ENCODE data around the gene TREML1. TPM values are rescaled to one million over a fixed set of nuclear protein-coding genes. Genes with fewer than 3 reads are reported as not detected.

Gene TREML1
- total RNA-seq, 1 donor from 2014 or later = not detected

DNA sequence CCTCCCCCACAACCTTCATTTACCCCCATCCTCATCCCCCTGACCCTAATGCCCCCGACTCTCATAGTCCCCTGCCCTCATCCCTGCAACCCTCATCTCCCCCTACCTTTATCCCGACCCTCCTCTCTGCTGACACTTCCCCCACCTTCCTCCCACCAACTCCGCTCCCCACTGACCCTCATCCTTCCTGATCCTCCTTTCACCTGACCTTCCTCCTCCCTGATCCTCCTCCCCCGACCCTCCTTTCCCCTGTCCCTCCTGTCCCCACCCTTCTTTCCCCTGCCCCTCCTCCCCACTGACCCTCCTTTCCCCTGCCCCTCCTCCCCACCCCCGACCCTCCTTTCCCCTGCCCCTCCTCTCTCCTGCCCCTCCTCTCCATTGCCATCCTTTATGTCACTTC is 39.7 kb upstream of the TREML1 start:
- H3K9ac ChIP-seq = no peak overlapping the region
- no peak overlapping the region for H3K4me2 ChIP-seq
- no peak overlapping the region for H3K27ac Mint-ChIP-seq
- no peaks in the 10 kb centered on the region for H3F3A ChIP-seq (ENCODE audit: low read depth)
- H3K4me1 Mint-ChIP-seq = peaks cover 7% of the 10 kb centered on the region
- H3K36me3 Mint-ChIP-seq = no peaks in the 10 kb centered on the region
- no peaks in the 10 kb centered on the region for H4K20me1 ChIP-seq (ENCODE audit: low read depth)
- no peak overlapping the region for H3K4me3 Mint-ChIP-seq
- TF ChIP-seq, protein P1, sequence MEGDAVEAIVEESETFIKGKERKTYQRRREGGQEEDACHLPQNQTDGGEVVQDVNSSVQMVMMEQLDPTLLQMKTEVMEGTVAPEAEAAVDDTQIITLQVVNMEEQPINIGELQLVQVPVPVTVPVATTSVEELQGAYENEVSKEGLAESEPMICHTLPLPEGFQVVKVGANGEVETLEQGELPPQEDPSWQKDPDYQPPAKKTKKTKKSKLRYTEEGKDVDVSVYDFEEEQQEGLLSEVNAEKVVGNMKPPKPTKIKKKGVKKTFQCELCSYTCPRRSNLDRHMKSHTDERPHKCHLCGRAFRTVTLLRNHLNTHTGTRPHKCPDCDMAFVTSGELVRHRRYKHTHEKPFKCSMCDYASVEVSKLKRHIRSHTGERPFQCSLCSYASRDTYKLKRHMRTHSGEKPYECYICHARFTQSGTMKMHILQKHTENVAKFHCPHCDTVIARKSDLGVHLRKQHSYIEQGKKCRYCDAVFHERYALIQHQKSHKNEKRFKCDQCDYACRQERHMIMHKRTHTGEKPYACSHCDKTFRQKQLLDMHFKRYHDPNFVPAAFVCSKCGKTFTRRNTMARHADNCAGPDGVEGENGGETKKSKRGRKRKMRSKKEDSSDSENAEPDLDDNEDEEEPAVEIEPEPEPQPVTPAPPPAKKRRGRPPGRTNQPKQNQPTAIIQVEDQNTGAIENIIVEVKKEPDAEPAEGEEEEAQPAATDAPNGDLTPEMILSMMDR (IDR thresholded peaks at IDR 0.05) = no peak
- no peak for TF ChIP-seq EZH2phosphoT487 (IDR thresholded peaks at IDR 0.05)
- no peak for TF ChIP-seq EZH2 (IDR thresholded peaks at IDR 0.05)
- no peak overlapping the region for H3K4me3 ChIP-seq
- H3K27ac ChIP-seq = no peak overlapping the region
- DNase-seq (ENCODE audit: low spot score) = no peak
- no peaks in the 10 kb centered on the region for H3K79me2 ChIP-seq (ENCODE audit: low read depth)
- H3K27me3 Mint-ChIP-seq (ENCODE audit: insufficient read depth, low read depth) = peaks cover 11% of the 10 kb centered on the region
- H3K27me3 ChIP-seq = no peaks in the 10 kb centered on the region
- H3K9me3 Mint-ChIP-seq = peaks cover 11% of the 10 kb centered on the region
- H3K36me3 ChIP-seq = no peaks in the 10 kb centered on the region
- H3K9me3 ChIP-seq (ENCODE audit: low read depth) = no peaks in the 10 kb centered on the region
- H3K4me1 ChIP-seq = no peaks in the 10 kb centered on the region
- H2AFZ ChIP-seq (replicated peaks) = no peak overlapping the region

DNA sequence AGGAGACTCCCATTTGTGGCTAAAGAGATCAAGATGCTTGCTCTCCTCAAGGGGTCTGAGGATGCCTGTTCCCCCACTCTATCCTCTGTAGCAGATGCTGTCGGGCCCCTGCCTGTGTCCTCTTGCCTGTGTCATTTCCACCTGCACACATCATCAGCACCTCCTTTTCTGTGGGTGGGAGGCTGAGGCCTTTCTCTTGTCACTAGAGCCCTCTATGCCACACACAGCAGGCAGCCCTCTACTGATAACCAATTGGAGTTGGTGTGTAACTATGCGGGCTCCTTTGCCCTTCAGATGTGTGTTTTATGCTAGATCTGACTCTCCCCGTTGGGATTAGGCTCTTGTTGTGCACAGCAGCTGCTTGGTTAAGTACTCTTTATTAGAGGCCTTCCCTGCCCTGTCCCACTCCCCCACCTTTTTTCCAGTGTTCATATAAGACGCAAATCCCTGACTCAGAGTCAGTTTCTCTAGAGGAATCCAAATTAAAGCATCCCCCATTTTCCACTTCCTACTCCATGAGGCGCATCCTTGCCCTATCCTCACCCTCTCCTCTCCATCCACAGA is 39.1 kb upstream of the TREML1 start:
- Histone ChIP-seq H3K36me3 (no peaks in the 10 kb centered on the region), H3K79me2 (ENCODE audit: low read depth) (no peaks in the 10 kb centered on the region), H3K27ac (no peak overlapping the region), H3K4me1 (no peaks in the 10 kb centered on the region), H2AFZ (replicated peaks) (no peak overlapping the region), H4K20me1 (ENCODE audit: low read depth) (no peaks in the 10 kb centered on the region), H3K9me3 (ENCODE audit: low read depth) (no peaks in the 10 kb centered on the region), H3K9ac (no peak overlapping the region), H3K4me2 (no peak overlapping the region), H3K4me3 (no peak overlapping the region), H3F3A (ENCODE audit: low read depth) (no peaks in the 10 kb centered on the region), H3K27me3 (no peaks in the 10 kb centered on the region)
- Mint-ChIP-seq H3K4me3 (no peak overlapping the region), H3K27ac (no peak overlapping the region), H3K4me1 (peaks cover 7% of the 10 kb centered on the region), H3K27me3 (ENCODE audit: insufficient read depth, low read depth) (peaks cover 11% of the 10 kb centered on the region), H3K9me3 (peaks cover 11% of the 10 kb centered on the region), H3K36me3 (no peaks in the 10 kb centered on the region)
- DNase-seq (ENCODE audit: low spot score) = no peak
- TF ChIP-seq EZH2 (IDR thresholded peaks at IDR 0.05) (no peak), EZH2phosphoT487 (IDR thresholded peaks at IDR 0.05) (no peak)
- TF ChIP-seq, protein P1 (IDR thresholded peaks at IDR 0.05) = no peak

DNA sequence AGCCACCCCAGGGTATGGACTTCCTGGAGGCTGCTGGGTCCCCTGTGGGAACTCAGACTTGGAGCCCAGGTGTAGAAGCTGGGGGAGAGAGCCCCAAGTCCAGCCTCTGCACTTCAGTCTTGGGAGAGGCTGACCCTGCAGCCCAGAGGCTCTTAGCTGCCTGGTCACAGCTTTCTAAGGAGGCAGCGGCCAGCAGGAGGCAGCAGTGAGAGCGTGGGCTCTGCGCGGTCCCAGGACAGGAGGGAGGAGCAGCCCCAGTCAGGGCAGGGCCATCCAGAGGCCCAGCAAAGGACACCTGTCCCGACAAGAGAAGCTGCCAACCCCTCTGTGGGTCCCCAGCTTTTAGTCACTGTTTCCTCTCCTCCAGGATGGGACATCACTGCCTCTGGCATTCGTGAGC is 37.4 kb upstream of the TREML1 start:
- Histone ChIP-seq H3K4me3 (no peak overlapping the region), H3K36me3 (no peaks in the 10 kb centered on the region), H3K4me2 (no peak overlapping the region), H3K27me3 (no peaks in the 10 kb centered on the region), H3K79me2 (ENCODE audit: low read depth) (no peaks in the 10 kb centered on the region), H4K20me1 (ENCODE audit: low read depth) (no peaks in the 10 kb centered on the region), H3K9ac (no peak overlapping the region), H3K4me1 (no peaks in the 10 kb centered on the region), H2AFZ (replicated peaks) (no peak overlapping the region), H3K9me3 (ENCODE audit: low read depth) (no peaks in the 10 kb centered on the region), H3F3A (ENCODE audit: low read depth) (no peaks in the 10 kb centered on the region), H3K27ac (no peak overlapping the region)
- Mint-ChIP-seq H3K4me1 (peaks cover 7% of the 10 kb centered on the region), H3K27me3 (ENCODE audit: insufficient read depth, low read depth) (peaks cover 13% of the 10 kb centered on the region), H3K27ac (no peak overlapping the region), H3K9me3 (peaks cover 11% of the 10 kb centered on the region), H3K4me3 (no peak overlapping the region), H3K36me3 (no peaks in the 10 kb centered on the region)
- no peak for TF ChIP-seq EZH2phosphoT487 (IDR thresholded peaks at IDR 0.05)
- TF ChIP-seq EZH2 (IDR thresholded peaks at IDR 0.05) = no peak
- TF ChIP-seq, protein P1 (IDR thresholded peaks at IDR 0.05) = peak; percentile 59
- peak; percentile 63 for DNase-seq (ENCODE audit: low spot score)

Data from neural progenitor cell (in vitro differentiated cells).